ENCODE results near the gene LIMCH1.

Gene LIMCH1

GRCh38 chr4:41532882-41533281 lies 5.1 kb upstream of the LIMCH1 start:
- no peak for DNase-seq

GRCh38 chr4:41533680-41534079 lies 4.3 kb upstream of the LIMCH1 start:
- DNase-seq = no peak

GRCh38 chr4:41534404-41534803 lies 3.6 kb upstream of the LIMCH1 start:
- no peak for DNase-seq

GRCh38 chr4:41535911-41536371 lies 2.0 kb upstream of the LIMCH1 start:
- DNase-seq = no peak

- DNase-seq = no peak
Observed at GRCh38 chr4:41537292-41537890, 566 bp upstream of the LIMCH1 start.

- DNase-seq = no peak
Observed at GRCh38 chr4:41538887-41539498, 1.0 kb downstream of the LIMCH1 start.

GRCh38 chr4:41539711-41540110 lies 1.8 kb downstream of the LIMCH1 start:
- DNase-seq = no peak

GRCh38 chr4:41540687-41541086 lies 2.7 kb downstream of the LIMCH1 start:
- DNase-seq = no peak

GRCh38 chr4:41541687-41542094 lies 3.7 kb downstream of the LIMCH1 start:
- no peak for DNase-seq

- no peak for DNase-seq
Observed at GRCh38 chr4:41542526-41543275, 4.7 kb downstream of the LIMCH1 start.

GRCh38 chr4:41545238-41545637 lies 7.3 kb downstream of the LIMCH1 start:
- no peak for DNase-seq

- no peak for DNase-seq
Observed at GRCh38 chr4:41546638-41547037, 8.7 kb downstream of the LIMCH1 start.

GRCh38 chr4:41548305-41548880 lies 10.4 kb downstream of the LIMCH1 start:
- no peak for DNase-seq

GRCh38 chr4:41549478-41549877 lies 11.5 kb downstream of the LIMCH1 start:
- no peak for DNase-seq

GRCh38 chr4:41550308-41550707 lies 12.4 kb downstream of the LIMCH1 start:
- no peak for DNase-seq

GRCh38 chr4:41551536-41551935 lies 13.6 kb downstream of the LIMCH1 start:
- no peak for DNase-seq

GRCh38 chr4:41554905-41555304 lies 16.9 kb downstream of the LIMCH1 start:
- no peak for DNase-seq

- no peak for DNase-seq
Observed at GRCh38 chr4:41556526-41556925, 18.6 kb downstream of the LIMCH1 start.

- DNase-seq = no peak
Observed at GRCh38 chr4:41559940-41560516, 22.1 kb downstream of the LIMCH1 start.

- no peak for DNase-seq
Observed at GRCh38 chr4:41561244-41561643, 23.3 kb downstream of the LIMCH1 start.

- DNase-seq = no peak
Observed at GRCh38 chr4:41567186-41567585, 29.2 kb downstream of the LIMCH1 start.

- no peak for DNase-seq
Observed at GRCh38 chr4:41568363-41568762, 30.4 kb downstream of the LIMCH1 start.

- DNase-seq = no peak
Observed at GRCh38 chr4:41569961-41570360, 32.0 kb downstream of the LIMCH1 start.
